Kidney tubule cell (primary cell): Measurements from ENCODE around the gene E2F4.
A peak's percentile ranks its signal among the peaks of the same experiment; 100 is the strongest.

Experiments
- DNase-seq: peaks from one replicate; pipeline ENCODE4 v3.0.0-alpha.2; 2018; ENCODE audit warnings: low spot score

Gene E2F4

GRCh38 chr16:67157892-67158635 lies 33.9 kb upstream of the E2F4 start:
- DNase-seq = no peak

GRCh38 chr16:67158637-67159600 lies 33.0 kb upstream of the E2F4 start:
- peak; percentile 50 for DNase-seq

- no peak for DNase-seq
Observed at GRCh38 chr16:67161595-67162058, 30.3 kb upstream of the E2F4 start.

GRCh38 chr16:67162506-67163163 lies 29.3 kb upstream of the E2F4 start:
- DNase-seq = no peak

GRCh38 chr16:67163164-67163998 lies 28.6 kb upstream of the E2F4 start:
- peak; percentile 64 for DNase-seq

GRCh38 chr16:67163999-67164558 lies 27.9 kb upstream of the E2F4 start:
- DNase-seq = no peak

- peak; percentile 42 for DNase-seq
Observed at GRCh38 chr16:67164599-67165061, 27.3 kb upstream of the E2F4 start, which contains the start of gene HSF4. Gene HSF4, plus strand, starts transcription at chr16:67164745. Its CDS starts 67 bp downstream, at chr16:67164812.

GRCh38 chr16:67165121-67166078 lies 26.6 kb upstream of the E2F4 start:
- DNase-seq = no peak

GRCh38 chr16:67166110-67166547 lies 25.8 kb upstream of the E2F4 start:
- DNase-seq = no peak

- no peak for DNase-seq
Observed at GRCh38 chr16:67166598-67167168, 25.3 kb upstream of the E2F4 start.

- no peak for DNase-seq
Observed at GRCh38 chr16:67167588-67167987, 24.4 kb upstream of the E2F4 start.

- no peak for DNase-seq
Observed at GRCh38 chr16:67169011-67169451, 22.9 kb upstream of the E2F4 start.

GRCh38 chr16:67169642-67170167 lies 22.2 kb upstream of the E2F4 start:
- DNase-seq = peak; percentile 22

- peak; percentile 87 for DNase-seq
Observed at GRCh38 chr16:67170168-67170948, 21.6 kb upstream of the E2F4 start, which contains the start of gene NOL3. Gene NOL3, plus strand, starts transcription at chr16:67170538.

GRCh38 chr16:67170949-67171649 lies 20.9 kb upstream of the E2F4 start:
- no peak for DNase-seq

GRCh38 chr16:67173323-67173722 lies 18.6 kb upstream of the E2F4 start:
- no peak for DNase-seq
